Erythroblast (primary cell): ENCODE measurements around the gene TRAPPC12.

Experiments
- DNase-seq, 2 experiments: peaks; one replicate each; lab custom pipeline; 2025; lab: John Stamatoyannopoulos, UW
- GATA1 ChIP-seq: IDR thresholded peaks from 2 replicates; pipeline ENCODE4 v1.6.1; 2011; ENCODE audit warnings: low read depth, mild to moderate bottlenecking, control low read depth, low read length, moderate library complexity
- POLR2A ChIP-seq: IDR thresholded peaks from 2 replicates; pipeline ENCODE4 v1.6.1; 2011; ENCODE audit warnings: mild to moderate bottlenecking, low read length

The TRAPPC12 gene

DNA sequence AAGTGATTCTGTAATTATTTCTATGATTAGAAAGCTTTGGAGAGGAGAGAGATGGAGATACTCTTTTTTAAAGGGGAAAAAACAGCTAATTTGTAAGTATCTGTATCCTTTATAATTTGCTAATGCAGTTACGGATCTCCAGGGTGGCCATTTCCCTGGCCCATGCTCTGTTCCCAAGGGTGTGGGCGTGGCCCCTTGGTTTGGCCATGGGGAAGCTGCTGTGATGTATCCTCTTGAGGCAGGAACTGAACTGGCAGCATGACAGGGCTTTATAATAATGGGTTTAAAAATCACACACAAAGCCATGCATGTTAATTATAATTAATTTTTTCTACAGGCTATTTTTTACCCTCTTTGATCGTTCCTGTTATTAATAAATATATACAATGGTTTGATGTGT lies 27.0 kb downstream of the TRAPPC12 start:
- DNase-seq, result no peak
- TF ChIP-seq POLR2A (no peak), GATA1 (no peak)

DNA sequence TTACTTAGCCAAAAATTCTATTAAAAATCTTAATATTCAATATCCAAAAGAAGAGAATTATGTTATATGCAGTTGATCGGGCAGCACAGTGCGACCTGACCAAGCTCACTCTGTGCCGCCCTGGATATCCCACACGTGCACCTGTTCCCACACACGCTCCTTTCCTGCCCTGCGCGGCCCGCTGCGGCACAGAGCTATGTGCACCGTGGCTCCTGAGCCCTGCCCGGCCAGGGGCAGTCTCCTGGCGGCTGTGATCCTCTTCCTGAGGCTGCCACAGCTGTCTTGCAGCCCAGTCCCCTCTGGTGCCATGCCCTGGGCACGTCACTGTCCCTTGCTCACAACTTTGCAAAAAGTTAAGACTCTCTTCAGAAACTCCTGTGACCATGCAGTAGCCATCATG lies 29.3 kb downstream of the TRAPPC12 start:
- TF ChIP-seq GATA1 (no peak), POLR2A (no peak)
- DNase-seq, result no peak

DNA sequence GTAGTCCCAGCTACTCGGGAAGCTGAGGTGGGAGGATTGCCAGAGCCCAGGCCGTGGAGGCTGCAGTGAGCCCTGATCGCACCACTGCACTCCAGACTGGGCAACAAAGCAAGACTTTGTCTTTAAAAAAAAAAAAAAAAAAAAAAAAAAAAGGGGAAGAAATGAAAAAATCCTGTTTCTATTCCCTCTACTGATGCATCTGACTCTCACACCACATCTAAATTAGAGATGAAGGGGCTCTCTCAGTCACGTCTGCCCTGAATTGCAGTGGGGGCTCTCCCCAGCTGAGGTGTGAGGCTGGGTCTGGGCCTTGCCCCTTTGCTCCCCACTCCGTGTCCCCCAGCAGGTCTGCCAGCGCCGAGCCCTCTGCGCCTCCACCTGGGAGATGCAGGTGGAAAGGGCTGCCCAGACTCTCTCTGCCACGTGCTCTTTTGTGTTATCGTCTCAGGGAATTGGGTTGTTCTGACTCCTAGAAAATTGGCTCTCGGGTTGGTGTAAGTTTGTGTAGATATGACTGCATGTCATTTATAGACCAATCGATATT lies 30.2 kb downstream of the TRAPPC12 start:
- DNase-seq, result no peak

DNA sequence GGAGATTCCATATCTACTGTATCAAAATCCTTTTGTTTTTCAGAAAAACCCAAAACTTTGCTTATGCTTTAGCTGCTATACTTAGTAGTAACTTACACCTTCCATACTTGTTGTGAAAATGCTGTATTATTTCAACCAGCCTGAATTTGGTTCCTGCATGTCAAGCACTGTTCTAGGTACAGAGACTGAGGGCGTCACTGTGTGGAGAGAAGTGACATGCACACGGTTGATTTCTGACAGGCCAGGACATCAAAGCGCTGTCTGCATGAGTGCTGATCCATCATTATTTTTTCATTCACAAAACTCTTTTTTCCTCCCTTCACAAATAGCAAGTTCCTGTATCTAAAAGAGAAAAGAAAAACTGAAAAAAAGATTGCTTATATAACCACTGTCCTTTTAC lies 31.6 kb downstream of the TRAPPC12 start:
- TF ChIP-seq GATA1, result no peak
- no peak for TF ChIP-seq POLR2A
- no peak for DNase-seq

More for the DNA sequence above, 30.2 kb downstream of the TRAPPC12 start:
- TF ChIP-seq POLR2A (no peak), GATA1 (no peak)

DNA sequence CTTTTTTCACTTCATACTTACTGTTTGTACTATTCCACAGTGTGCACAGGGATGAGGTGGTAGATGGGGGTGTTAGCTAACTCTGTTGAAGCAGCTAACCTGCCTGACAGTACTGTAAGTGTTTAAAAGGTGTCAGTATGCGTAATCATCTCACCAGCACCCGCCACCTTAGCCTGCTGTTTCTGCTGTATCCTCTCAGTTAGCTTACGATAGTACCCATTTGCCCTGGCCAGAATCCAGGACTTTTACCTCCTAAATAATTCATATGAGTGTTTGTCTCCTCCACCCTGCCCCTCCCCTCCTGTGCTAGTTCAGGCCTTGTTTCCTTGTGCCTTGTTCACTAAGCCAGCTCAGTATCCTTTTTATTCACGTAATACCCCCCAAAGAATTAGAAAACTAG lies 34.2 kb downstream of the TRAPPC12 start:
- TF ChIP-seq GATA1 (no peak), POLR2A (no peak)
- DNase-seq, result no peak

DNA sequence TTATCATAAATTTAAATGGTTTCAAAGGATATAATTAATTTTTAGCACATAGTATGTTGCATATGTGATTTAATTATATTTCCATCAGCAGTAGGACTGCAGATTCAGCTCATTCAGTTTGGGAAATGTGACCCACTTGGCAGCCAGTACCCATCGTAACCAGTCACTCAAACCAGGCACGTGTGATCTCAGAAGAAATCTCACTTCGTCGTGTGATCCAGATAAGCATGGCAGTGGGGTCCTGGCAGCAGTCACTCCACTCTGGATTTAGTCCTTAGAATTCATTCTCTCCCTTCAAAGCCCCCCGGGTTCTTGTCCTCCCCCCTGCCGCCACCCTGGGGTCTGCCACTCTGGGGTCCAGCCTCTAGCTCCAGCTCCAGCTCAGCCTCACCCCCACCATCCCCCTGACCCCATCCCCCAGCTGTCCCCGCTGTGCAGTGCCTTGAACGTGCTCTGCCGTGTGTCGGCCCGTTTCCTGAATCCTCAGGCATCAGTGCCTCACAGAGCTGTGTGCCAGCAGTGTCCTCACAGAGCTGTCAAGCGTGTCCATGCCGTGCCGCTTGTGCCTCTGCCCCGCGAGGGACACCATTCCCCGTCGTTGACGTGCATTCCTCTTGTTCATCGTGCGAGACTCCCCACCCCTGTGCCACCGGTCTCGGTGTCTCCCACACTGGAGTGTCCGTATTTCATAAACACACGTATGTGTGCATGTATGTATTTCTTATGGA lies 34.8 kb downstream of the TRAPPC12 start:
- no peak for DNase-seq
- TF ChIP-seq POLR2A (no peak), GATA1 (no peak)

DNA sequence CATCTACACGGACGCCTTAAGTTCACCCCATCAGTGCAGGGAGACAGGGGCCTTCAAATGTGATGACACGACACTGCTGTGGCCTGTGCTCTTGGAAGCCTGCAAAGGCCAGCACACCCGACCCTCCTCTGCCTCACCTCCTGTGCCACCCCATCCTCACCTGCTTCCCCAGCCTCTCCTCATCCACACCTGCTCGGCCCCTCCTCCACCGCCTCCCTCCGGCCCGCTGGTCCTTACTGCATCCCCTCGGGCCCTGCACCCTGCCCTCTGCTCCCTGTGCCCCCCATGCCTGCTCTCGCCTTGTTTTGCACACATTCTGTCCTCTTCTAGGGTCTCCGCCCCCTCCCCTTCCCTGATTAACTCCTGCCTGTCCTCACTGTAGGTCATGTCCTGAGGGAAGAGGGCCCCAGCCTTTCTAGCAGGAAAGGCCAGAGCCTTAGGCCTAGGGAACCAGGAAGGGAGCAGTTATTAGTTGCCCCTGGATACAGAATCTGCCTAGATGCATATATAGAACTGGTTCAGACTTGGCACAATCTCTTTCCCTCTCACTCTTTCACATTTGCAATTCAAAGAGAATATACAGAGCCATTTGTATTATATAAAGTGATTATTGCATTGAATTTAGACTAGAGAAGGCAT lies 39.4 kb downstream of the TRAPPC12 start:
- DNase-seq, result no peak
- TF ChIP-seq POLR2A, result no peak
- no peak for TF ChIP-seq GATA1

DNA sequence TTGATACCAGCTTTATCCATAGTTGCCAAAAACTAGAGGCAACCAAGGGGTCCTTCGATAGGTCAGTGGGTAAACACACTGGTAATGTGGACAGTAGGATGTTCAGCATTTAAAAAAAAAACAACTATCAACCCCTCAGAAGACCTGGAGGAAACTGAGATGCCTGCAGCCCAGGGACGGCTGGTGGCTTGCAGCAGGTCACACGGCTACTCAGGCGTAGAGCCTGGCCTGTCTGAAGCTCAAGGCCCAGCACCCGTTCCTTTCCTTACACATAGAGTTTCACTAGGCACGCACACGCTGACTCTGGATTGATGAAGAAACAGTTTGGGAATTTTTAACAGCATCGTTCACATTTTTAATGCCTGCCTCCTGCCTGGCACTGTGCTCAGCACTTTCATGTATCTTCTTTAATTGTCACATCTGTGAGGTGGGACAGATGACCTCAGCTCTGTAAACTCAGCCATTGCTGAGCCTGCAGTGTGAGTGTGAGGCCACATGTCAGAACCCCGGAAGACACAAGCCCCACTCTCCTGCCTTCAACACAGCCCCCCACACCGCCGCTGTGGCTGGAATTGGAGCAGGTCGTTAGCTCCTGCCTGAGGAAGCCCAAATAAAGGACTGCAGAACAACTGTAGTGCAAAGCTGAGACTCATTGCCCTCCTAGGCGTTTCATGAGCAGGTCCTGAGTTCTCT lies 40.7 kb downstream of the TRAPPC12 start:
- TF ChIP-seq POLR2A (no peak), GATA1 (no peak)
- no peak for DNase-seq

DNA sequence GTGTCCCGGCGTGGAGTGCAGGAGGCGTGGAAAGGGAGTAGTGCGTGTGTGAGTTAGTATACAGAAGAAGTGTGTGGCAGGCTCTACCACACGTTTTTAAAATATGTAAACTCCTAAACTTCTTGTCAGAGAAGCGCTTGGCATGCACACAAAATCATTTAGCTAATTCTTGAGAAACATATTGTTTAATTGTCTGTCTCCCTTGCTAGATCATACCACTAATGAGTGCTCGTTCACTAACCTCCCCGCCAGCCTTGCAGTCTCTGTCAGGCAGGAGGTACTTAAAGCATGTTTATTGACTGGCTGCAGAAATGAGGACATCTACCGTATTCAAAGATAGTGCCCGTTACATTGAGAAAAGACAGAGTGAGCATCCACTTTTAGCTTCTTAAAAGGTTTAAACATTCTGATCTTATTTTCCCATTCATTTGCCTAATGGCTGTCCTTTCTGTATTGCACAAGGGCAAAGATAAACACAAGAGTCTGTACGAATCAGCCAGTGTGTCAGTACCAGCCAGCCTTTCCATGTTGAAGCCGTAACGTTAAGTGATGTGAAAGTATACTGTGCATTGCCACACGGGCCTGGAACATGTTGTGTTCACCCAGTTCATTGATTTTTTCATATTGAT lies 41.4 kb downstream of the TRAPPC12 start:
- no peak for DNase-seq
- TF ChIP-seq GATA1, result no peak
- no peak for TF ChIP-seq POLR2A

DNA sequence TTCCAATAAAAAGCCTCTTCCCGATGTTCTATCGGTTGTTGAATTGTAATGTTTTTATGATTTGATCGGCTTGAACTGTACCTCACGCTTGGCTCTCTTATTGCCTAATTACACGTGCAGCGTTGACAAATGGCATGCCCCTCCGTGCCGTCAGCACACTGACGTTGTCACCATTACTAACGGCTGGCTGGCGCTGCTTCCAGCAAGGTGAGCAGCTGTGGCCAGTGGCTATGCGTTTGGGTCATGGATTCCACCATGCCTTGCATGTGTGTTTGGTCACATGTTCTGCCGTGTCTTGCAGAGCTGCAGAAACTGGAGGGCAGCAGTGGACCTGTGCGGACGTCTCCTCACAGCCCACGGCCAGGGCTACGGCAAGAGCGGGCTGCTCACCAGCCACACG lies 42.1 kb downstream of the TRAPPC12 start:
- TF ChIP-seq POLR2A (no peak), GATA1 (no peak)
- no peak for DNase-seq

DNA sequence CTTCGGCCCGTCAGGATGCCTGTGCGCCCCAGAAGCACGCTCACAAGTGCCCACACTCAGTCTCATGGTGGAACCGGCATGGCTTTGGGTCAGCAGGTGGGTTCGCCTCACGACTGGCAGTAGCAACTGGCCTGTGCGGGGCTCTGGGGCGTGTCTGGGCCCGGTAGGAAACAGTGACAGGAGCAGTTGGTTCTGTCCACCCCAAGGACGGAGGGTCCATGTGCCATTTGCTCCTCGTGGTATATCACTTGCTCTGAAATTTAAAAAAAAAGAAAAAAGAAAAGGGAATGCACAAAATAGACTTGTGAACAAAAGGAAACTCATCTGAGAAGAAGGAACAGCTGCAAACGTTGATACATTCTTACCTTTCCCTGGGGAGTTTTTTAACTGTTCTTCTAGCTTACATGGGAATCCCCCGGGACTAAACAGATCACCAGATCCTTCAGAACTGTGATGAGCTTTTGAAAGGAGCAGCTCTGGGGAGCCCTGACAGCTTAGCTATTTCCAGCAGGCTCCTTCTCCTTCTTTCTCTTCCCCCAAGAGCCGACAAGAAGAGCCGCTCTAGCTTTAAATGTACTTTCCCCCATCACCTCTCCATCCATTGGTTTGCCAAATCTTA lies 42.8 kb downstream of the TRAPPC12 start:
- DNase-seq, result no peak

DNA sequence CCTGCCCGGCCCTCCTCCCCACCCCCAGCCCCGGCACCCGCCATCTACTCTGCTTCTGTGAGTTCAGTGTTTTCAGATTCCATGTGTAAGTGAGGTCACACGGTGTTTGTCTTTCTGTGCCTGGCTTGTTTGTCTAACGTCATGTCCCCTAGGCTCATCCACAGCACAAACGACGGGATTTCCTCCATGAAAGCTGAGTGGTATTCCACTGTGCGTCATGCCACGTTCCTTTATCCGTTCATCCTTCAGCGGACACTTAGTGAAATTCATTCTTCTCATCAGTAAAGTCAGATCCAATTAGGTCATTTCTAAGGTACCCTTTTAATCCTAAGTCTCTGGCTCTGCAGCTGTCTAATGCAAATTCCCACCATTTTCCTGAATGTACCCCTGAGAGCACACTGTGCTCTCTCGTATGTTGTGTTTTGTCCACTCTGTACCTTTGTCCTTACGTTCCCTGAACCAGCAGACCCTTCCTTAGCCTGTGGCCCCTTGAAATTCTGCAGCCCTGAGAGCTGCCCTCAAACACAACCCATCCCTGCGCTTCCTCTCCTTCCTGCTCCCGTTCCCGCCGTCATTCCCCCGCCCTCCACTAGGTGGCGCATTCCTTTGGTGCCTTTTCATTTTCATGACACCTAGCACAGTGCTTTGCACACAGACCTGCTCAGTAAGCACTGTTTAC lies 44.1 kb downstream of the TRAPPC12 start:
- TF ChIP-seq POLR2A, result no peak
- TF ChIP-seq GATA1, result no peak

More for the DNA sequence above, 42.8 kb downstream of the TRAPPC12 start:
- TF ChIP-seq POLR2A, result no peak
- no peak for TF ChIP-seq GATA1

More for the DNA sequence above, 44.1 kb downstream of the TRAPPC12 start:
- peak; percentile 63 to 78 for DNase-seq
